ENCODE data around the gene LAMA3. TPM values are rescaled to one million over a fixed set of nuclear protein-coding genes. Genes with fewer than 3 reads are reported as not detected.
"Not testable (repeated sequence)": the region's sequence is repeated elsewhere in the genome, so short reads cannot be mapped to it uniquely, and the experiment has no call there.

Gene LAMA3
- total RNA-seq, 3 donors from 2014 or later, result 0.08 to 0.20 (median 0.11) TPM

GRCh38 chr18:23722646-23723045, 33.4 kb downstream of the LAMA3 start:
- DNase-seq (no peak), ATAC-seq (no peak)
- Mint-ChIP-seq H3K27me3 (ENCODE audit: low read depth) (peaks cover 17% of the 10 kb centered on the region), H3K4me3 (no peak overlapping the region), H3K9me3 (no peaks in the 10 kb centered on the region), H3K36me3 (ENCODE audit: insufficient read depth) (no peaks in the 10 kb centered on the region), H3K4me1 (ENCODE audit: low read depth) (no peaks in the 10 kb centered on the region)

- Mint-ChIP-seq H3K4me3 (no peak overlapping the region), H3K27me3 (ENCODE audit: low read depth) (peaks cover 17% of the 10 kb centered on the region), H3K4me1 (ENCODE audit: low read depth) (no peaks in the 10 kb centered on the region), H3K36me3 (ENCODE audit: insufficient read depth) (no peaks in the 10 kb centered on the region), H3K9me3 (no peaks in the 10 kb centered on the region)
- DNase-seq, result no peak
- ATAC-seq, result no peak
Observed at GRCh38 chr18:23723121-23723520, 33.9 kb downstream of the LAMA3 start.

- ATAC-seq, result no peak
- Mint-ChIP-seq H3K9me3 (no peaks in the 10 kb centered on the region), H3K27me3 (ENCODE audit: low read depth) (peaks cover 17% of the 10 kb centered on the region), H3K4me1 (ENCODE audit: low read depth) (no peaks in the 10 kb centered on the region), H3K4me3 (no peak overlapping the region), H3K36me3 (ENCODE audit: insufficient read depth) (no peaks in the 10 kb centered on the region)
- DNase-seq, result no peak
Observed at GRCh38 chr18:23724681-23725080, 35.4 kb downstream of the LAMA3 start.

GRCh38 chr18:23725351-23725750, 36.1 kb downstream of the LAMA3 start:
- H3K9me3 Mint-ChIP-seq, result no peaks in the 10 kb centered on the region
- no peak for DNase-seq
- peaks cover 18% of the 10 kb centered on the region for H3K27me3 Mint-ChIP-seq (ENCODE audit: low read depth)
- no peak for ATAC-seq
- no peak overlapping the region for H3K4me3 Mint-ChIP-seq
- no peaks in the 10 kb centered on the region for H3K4me1 Mint-ChIP-seq (ENCODE audit: low read depth)
- no peaks in the 10 kb centered on the region for H3K36me3 Mint-ChIP-seq (ENCODE audit: insufficient read depth)

- Mint-ChIP-seq H3K27me3 (ENCODE audit: low read depth) (peaks cover 18% of the 10 kb centered on the region), H3K9me3 (no peaks in the 10 kb centered on the region), H3K36me3 (ENCODE audit: insufficient read depth) (no peaks in the 10 kb centered on the region), H3K4me3 (no peak overlapping the region), H3K4me1 (ENCODE audit: low read depth) (no peaks in the 10 kb centered on the region)
- no peak for DNase-seq
- ATAC-seq, result no peak
Observed at GRCh38 chr18:23725827-23726661, 36.8 kb downstream of the LAMA3 start.

- Mint-ChIP-seq H3K36me3 (ENCODE audit: insufficient read depth) (no peaks in the 10 kb centered on the region), H3K4me3 (no peak overlapping the region), H3K27me3 (ENCODE audit: low read depth) (peaks cover 15% of the 10 kb centered on the region), H3K9me3 (no peaks in the 10 kb centered on the region), H3K4me1 (ENCODE audit: low read depth) (no peaks in the 10 kb centered on the region)
- ATAC-seq, result no peak
- no peak for DNase-seq
Observed at GRCh38 chr18:23727707-23728493, 38.6 kb downstream of the LAMA3 start.

GRCh38 chr18:23730857-23731256, 41.6 kb downstream of the LAMA3 start:
- Mint-ChIP-seq H3K9me3 (no peaks in the 10 kb centered on the region), H3K27me3 (ENCODE audit: low read depth) (peaks cover 5% of the 10 kb centered on the region), H3K4me3 (no peak overlapping the region), H3K4me1 (ENCODE audit: low read depth) (no peaks in the 10 kb centered on the region), H3K36me3 (ENCODE audit: insufficient read depth) (no peaks in the 10 kb centered on the region)
- DNase-seq (no peak), ATAC-seq (no peak)

GRCh38 chr18:23731861-23732260, 42.6 kb downstream of the LAMA3 start:
- no peak for ATAC-seq
- Mint-ChIP-seq H3K9me3 (no peaks in the 10 kb centered on the region), H3K4me3 (no peak overlapping the region), H3K27me3 (ENCODE audit: low read depth) (peaks cover 3% of the 10 kb centered on the region), H3K4me1 (ENCODE audit: low read depth) (no peaks in the 10 kb centered on the region), H3K36me3 (ENCODE audit: insufficient read depth) (no peaks in the 10 kb centered on the region)
- no peak for DNase-seq

- no peak overlapping the region for H3K4me3 Mint-ChIP-seq
- H3K36me3 Mint-ChIP-seq (ENCODE audit: insufficient read depth), result no peaks in the 10 kb centered on the region
- DNase-seq (no peak), ATAC-seq (no peak)
- no peaks in the 10 kb centered on the region for H3K9me3 Mint-ChIP-seq
- peaks cover 4% of the 10 kb centered on the region for H3K27me3 Mint-ChIP-seq (ENCODE audit: low read depth)
- H3K4me1 Mint-ChIP-seq (ENCODE audit: low read depth), result no peaks in the 10 kb centered on the region
Observed at GRCh38 chr18:23732439-23732838, 43.2 kb downstream of the LAMA3 start.

GRCh38 chr18:23733265-23733664, 44.0 kb downstream of the LAMA3 start:
- H3K36me3 Mint-ChIP-seq (ENCODE audit: insufficient read depth); H3K27me3 Mint-ChIP-seq (ENCODE audit: low read depth); DNase-seq; H3K9me3 Mint-ChIP-seq; H3K4me1 Mint-ChIP-seq (ENCODE audit: low read depth); H3K4me3 Mint-ChIP-seq: not testable (repeated sequence)
- ATAC-seq, result peak in 1 of 2 donors; percentile 50

- Mint-ChIP-seq H3K4me1 (ENCODE audit: low read depth) (peaks cover 13% of the 10 kb centered on the region), H3K4me3 (no peak overlapping the region), H3K9me3 (no peaks in the 10 kb centered on the region), H3K27me3 (ENCODE audit: low read depth) (peaks cover 4% of the 10 kb centered on the region), H3K36me3 (ENCODE audit: insufficient read depth) (no peaks in the 10 kb centered on the region)
- DNase-seq, result no peak
- ATAC-seq, result no peak
Observed at GRCh38 chr18:23733895-23734294, 44.6 kb downstream of the LAMA3 start.

- ATAC-seq (no peak), DNase-seq (no peak)
- H3K4me1 Mint-ChIP-seq (ENCODE audit: low read depth), result peaks cover 17% of the 10 kb centered on the region
- H3K27me3 Mint-ChIP-seq (ENCODE audit: low read depth), result peaks cover 2% of the 10 kb centered on the region
- no peaks in the 10 kb centered on the region for H3K9me3 Mint-ChIP-seq
- H3K4me3 Mint-ChIP-seq, result no peak overlapping the region
- no peaks in the 10 kb centered on the region for H3K36me3 Mint-ChIP-seq (ENCODE audit: insufficient read depth)
Observed at GRCh38 chr18:23735021-23735464, 45.8 kb downstream of the LAMA3 start.

GRCh38 chr18:23737578-23737977, 48.3 kb downstream of the LAMA3 start:
- H3K9me3 Mint-ChIP-seq, result no peaks in the 10 kb centered on the region
- peaks cover 10% of the 10 kb centered on the region for H3K27me3 Mint-ChIP-seq (ENCODE audit: low read depth)
- H3K36me3 Mint-ChIP-seq (ENCODE audit: insufficient read depth), result no peaks in the 10 kb centered on the region
- no peak overlapping the region for H3K4me3 Mint-ChIP-seq
- DNase-seq (no peak), ATAC-seq (no peak)
- peaks cover 17% of the 10 kb centered on the region for H3K4me1 Mint-ChIP-seq (ENCODE audit: low read depth)

GRCh38 chr18:23738151-23738550, 48.9 kb downstream of the LAMA3 start:
- Mint-ChIP-seq H3K4me3 (no peak overlapping the region), H3K36me3 (ENCODE audit: insufficient read depth) (no peaks in the 10 kb centered on the region), H3K9me3 (no peaks in the 10 kb centered on the region), H3K27me3 (ENCODE audit: low read depth) (peaks cover 10% of the 10 kb centered on the region), H3K4me1 (ENCODE audit: low read depth) (peaks cover 17% of the 10 kb centered on the region)
- ATAC-seq (no peak), DNase-seq (no peak)

- Mint-ChIP-seq H3K9me3 (no peaks in the 10 kb centered on the region), H3K36me3 (ENCODE audit: insufficient read depth) (no peaks in the 10 kb centered on the region), H3K27me3 (ENCODE audit: low read depth) (peaks cover 11% of the 10 kb centered on the region), H3K4me1 (ENCODE audit: low read depth) (peaks cover 17% of the 10 kb centered on the region), H3K4me3 (no peak overlapping the region)
- DNase-seq (no peak), ATAC-seq (no peak)
Observed at GRCh38 chr18:23738575-23738974, 49.3 kb downstream of the LAMA3 start.

Data from activated T-cell treated with anti-CD3 and anti-CD28 coated beads, Interleukin-2, amount 50 U/mL, for 4 hours (primary cell).